ENCODE results near the gene TIMP2. TPM values are rescaled to one million over a fixed set of nuclear protein-coding genes. Genes with fewer than 3 reads are reported as not detected.

TIMP2 gene
- total and polyA plus RNA-seq, 2 of the 13 experiments (the other 11 are each of a cell fraction or from before 2014, with no cell fraction given): 3.8 to 8.5 TPM

GRCh38 chr17:78923660-78924453 is 1.3 kb downstream of the TIMP2 start (continued):
- TF ChIP-seq ZBTB49 (CRISPR knock-in tag; IDR thresholded peaks at IDR 0.05; ENCODE audit: borderline replicate concordance) (no peak), ZNF468 (CRISPR knock-in tag; IDR thresholded peaks at IDR 0.05) (no peak), DR1 (CRISPR knock-in tag; IDR thresholded peaks at IDR 0.05) (no peak), THAP7 (CRISPR knock-in tag; IDR thresholded peaks at IDR 0.05) (no peak), HOXA7 (CRISPR knock-in tag; IDR thresholded peaks at IDR 0.05) (no peak), HNF4A (CRISPR knock-in tag; IDR thresholded peaks at IDR 0.05) (no peak), ZNF569 (CRISPR knock-in tag; IDR thresholded peaks at IDR 0.05; ENCODE audit: borderline replicate concordance) (no peak), ZNF644 (CRISPR knock-in tag; IDR thresholded peaks at IDR 0.05; ENCODE audit: low read depth) (no peak), TFDP1 (CRISPR knock-in tag; IDR thresholded peaks at IDR 0.05; ENCODE audit: borderline replicate concordance) (no peak), PRDM15 (CRISPR knock-in tag; IDR thresholded peaks at IDR 0.05) (peak; percentile 57; the same call in 1 of the 2 replicates), ZSCAN21 (CRISPR knock-in tag; IDR thresholded peaks at IDR 0.05; ENCODE audit: borderline replicate concordance) (no peak), ZNF740 (CRISPR knock-in tag; IDR thresholded peaks at IDR 0.05) (no peak), THAP9 (CRISPR knock-in tag; IDR thresholded peaks at IDR 0.05; ENCODE audit: borderline replicate concordance) (0 out of 2 replicates have a peak, but pooled peaks have one; percentile 32), MATR3 (CRISPR knock-in tag; IDR thresholded peaks at IDR 0.05) (no peak)
